Fibroblast of skin of right quadriceps (primary cell): ENCODE measurements around the gene CACNA2D1.
"Not testable (repeated sequence)": the region's sequence is repeated elsewhere in the genome, so short reads cannot be mapped to it uniquely, and the experiment has no call there.

Experiments used
- DNase-seq: peaks from one replicate; pipeline ENCODE4 v3.0.0-alpha.2; 2013

CACNA2D1 gene

DNA sequence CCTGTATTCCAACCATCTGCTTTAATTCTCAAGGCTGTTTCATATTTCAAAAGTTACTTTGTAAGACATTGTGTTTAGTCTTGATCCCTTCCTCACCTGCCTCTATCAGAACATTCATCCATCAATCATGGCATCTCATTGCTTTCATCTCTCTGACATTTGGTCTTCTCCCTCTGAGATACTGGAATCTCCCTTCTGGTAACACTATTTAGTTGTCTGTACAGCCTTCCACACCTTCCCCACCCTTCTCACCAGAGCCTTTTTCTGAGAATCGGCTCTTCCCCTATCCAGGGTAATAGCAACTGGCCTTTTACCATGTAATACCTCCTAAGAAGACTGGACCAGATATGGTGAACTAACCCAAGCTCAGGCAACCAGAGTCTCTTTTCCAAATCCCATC is 10.1 kb downstream of the CACNA2D1 start:
- no peak for DNase-seq

DNA sequence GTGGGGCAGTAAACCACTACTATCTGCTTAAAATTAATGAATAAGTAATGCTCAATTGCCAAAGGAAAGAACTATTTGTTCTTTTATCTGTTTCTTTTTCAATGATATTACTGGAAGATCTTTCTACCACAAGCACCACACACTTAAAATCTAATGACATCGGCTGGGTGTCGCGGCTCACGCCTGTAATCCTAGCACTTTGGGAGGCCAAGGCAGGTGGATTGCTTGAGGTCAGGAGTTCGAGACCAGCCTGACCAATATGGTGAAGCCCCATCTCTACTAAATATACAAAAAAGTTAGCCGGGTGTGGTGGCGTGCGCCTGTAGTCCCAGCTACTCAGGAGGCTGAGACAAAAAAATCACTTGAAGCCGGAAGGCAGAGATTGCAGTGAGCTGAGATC is 10.8 kb downstream of the CACNA2D1 start:
- DNase-seq, result not testable (repeated sequence)

DNA sequence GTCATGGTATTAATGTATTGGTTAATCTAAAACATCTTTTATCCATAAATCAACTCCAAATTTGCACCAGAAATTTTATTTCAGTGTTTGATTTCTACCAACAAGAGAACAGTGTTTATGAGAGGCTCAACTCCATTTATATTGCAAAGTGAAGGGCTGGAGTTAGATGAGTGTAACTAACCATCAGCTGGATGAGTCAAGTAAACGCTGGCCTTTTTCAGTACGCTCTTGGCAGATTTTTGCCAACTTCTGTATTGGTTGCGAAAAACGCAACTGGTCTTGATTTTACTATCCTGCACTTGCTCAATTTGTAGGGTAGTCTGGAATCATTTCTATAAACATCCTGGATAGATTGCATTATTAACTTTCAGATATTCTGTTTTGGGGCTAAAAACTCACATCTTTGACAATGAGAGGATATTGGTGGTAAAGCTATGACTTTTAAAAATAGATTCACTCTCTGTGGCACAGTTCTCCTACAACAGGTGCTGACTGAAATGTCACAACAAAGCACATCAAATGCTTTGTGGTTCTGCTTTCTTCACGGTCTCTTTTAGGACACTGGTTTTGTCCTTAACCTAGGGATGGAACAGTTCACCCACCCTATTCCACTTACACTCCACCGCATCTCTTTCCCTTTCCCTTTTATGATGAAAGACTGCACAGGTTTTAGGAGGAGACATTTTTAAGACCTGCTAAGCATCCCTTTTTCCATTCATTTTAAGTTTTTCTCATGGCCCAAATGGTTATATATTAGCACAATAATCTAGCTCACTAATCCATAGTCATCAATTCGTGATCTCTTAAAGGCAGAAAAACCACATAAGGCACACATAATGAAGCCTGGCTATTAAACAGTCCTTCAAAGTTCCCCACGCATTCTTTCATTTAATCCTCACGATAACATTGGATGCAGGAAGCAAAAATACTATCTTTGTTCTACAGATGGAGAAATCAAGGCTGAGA is 12.8 kb downstream of the CACNA2D1 start:
- DNase-seq, result peak; percentile 70

DNA sequence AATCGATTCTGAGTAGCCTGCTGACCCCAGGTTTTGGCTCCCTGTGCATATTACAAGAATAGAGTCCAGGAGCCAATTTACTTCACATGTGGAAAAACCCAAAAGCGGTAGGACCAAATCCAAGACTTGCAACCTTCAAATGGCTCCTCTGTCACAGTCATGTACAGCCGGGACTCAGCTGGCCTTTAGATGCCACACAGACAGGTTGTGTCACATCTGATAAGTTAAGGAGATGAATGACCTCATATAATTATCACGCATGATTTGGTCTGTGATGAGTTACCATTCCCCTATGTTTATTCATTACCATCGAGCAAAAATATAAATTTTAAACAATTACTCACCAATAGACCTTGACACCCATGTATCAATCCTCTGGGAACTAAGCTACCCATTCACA is 14.2 kb downstream of the CACNA2D1 start:
- DNase-seq, result no peak

DNA sequence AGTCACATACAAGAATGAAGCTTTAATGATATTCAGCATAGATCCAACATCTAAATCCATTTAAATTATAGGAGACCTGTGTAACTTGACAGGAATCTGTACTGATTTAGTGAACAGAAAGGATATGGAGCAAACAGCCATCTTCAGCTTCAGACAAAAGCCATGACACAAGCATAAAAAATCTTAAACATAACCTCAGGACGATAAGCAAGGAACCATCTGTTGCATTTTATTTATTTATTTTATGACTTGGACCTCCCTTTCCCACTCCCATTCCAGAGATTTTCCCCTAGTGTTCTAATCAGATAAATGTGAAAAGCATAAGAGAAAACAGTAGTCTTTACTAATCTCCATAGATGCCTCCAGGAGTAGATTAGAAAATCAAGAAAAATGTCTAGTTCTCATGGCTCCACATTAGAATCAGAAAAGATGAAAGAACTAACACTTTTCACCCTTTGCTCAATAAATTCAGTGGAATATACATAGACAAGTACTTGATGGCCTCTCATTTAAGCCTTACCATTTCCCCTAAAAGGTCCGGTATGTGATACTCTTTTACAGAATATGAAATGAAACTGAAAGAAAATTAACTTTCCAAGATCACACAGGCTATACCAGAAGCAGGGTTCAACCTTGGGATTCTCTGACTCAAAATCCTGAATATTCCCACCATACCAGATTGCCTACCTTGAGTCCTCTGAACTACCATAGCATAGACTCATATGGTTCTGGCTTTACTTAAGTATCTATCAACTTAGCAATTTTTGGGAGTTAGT is 15.2 kb downstream of the CACNA2D1 start:
- DNase-seq, result peak; percentile 83

DNA sequence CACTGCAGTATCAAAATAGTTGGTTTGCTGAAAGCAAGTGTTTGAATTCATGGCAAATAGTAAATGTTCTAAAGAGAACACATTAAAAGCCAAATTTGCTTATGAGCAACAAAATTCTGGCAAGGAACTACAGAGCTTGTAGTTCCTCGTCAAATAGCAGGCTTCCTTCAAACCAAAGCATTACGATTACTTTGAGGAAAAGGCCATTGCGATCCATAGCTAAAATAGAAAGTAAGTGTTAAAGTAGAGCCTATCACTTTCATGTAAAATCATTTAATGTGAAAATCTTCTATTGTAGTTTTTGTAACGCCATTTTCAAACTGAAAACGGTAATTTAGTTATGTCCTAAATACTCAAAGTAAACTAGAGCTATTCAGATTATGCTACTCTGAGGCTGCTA is 20.1 kb downstream of the CACNA2D1 start:
- DNase-seq, result no peak

DNA sequence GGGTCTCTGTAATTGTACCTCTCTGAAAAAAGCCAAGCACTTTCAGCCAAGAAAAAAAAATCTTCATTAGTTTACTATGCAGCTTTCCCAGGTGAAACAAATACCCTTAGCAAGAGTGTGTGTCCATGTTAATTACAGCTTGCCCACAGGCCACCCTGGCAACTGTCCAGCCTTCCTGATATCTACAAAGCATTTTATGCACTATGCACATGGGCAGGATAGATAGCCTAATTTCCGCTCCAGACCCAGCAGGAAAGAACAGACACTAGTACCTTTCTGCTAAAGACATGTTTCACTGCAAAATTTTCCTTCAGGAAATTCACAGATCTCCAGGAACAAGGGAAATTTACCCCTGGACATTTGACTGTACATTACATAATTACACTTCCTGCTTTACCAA is 24.4 kb downstream of the CACNA2D1 start:
- no peak for DNase-seq

DNA sequence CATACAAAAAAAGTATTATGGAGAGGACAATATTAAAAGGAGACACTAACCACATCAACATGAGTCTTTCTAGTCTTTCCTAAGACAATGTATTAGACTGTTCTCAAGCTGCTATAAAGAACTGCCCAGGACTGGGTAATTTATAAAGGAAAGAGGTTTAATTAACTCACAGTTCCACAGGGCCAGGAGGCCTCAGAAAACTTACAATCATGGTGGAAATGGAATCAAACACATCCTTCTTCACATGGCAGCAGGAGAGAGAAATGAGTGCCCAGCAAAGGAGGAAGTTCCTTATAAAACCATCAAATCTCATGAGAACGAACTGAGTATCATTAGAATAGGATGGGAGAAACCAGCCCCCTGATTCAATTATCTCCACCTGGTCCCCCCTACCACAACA is 25.7 kb downstream of the CACNA2D1 start:
- DNase-seq, result no peak

DNA sequence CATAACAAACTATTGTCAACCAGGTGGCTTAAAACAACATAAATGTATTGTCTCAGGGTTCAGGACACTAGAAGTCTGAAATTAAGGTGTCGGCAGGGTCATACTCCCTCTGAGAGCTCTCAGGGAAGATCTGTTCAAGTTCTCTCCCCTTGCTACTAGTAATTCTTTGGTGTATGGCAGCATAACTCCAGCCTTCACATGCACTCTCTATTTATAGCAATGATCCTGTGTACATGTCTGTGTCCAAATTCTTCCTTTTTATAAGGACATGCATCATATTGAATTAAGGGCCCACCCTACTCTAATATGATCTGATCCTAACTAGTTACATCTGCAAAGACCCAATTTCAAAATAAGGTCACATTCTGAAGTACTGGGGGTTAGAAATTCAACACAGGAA is 27.2 kb downstream of the CACNA2D1 start:
- DNase-seq, result no peak

DNA sequence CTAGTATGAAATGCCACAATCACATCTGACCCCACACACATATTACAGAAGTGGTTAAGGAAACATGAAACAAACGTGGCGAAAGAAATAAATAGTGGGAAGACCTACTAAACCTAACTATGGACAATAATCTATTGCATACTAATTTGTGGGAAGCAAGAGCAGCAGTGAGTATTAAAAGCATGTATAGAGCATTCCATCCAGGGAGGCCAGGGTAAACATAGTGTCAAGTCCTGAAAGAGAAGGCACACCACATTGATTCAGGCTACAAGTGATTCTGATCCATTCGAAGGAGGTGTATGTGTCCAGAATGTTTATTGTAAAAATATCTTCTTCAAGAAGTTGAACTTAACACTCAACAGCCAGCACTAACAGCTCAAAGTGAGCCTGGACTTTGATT is 29.2 kb downstream of the CACNA2D1 start:
- no peak for DNase-seq

DNA sequence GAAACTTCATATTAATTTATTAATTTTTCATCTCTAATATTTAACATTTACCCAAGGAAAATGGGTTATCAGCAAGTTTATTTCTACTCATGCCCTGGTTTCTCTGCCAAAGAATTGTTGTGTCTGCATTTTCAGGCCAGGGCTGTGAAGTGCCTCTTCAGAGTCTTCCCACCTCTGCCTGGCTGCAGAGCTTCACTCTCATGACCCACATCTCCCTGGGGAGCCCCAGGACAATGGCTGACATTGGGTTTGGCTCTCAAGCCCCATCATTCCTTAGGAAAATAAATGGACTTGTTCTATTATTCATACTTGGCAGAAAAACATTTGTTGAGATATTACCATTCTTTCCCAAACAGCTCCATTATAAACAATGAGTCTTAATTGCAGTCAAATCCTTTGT is 30.3 kb downstream of the CACNA2D1 start:
- DNase-seq, result no peak

DNA sequence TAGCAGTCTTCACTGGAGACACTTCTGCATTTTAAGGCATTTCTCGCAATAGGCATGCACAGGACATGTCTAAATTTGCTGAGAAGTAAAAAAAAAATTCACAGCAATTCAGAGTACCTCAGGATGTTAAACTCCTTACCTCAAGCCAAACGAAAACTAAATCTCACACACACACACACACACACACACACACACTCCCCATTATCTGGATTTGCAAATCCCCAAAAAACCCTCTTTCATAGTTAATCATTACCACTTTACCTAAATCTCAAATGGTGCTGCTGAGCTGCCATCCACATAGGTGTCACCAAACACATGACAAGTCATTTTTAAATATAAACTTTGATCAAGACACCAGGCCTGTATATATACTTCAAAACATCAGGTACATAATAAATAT is 31.8 kb downstream of the CACNA2D1 start:
- DNase-seq, result no peak

DNA sequence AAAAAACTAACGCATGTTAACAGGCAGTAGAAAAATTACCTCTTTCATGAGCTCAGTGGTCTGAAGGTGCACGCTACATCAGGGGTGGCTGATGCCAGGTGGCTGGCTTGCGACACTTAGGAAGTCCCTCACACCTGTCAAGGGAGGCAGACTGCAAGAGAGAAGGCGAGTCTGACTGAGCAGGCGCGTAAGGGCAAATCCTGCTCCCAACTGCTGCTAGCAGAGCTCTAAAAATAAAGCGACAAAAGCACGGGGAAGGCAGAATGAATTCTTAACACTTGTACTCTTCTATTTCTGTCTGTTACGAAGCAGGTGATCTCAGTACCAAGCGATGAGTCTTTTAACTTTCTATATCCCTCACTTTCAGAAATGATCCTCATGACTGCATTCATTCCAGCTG is 33.1 kb downstream of the CACNA2D1 start:
- no peak for DNase-seq

DNA sequence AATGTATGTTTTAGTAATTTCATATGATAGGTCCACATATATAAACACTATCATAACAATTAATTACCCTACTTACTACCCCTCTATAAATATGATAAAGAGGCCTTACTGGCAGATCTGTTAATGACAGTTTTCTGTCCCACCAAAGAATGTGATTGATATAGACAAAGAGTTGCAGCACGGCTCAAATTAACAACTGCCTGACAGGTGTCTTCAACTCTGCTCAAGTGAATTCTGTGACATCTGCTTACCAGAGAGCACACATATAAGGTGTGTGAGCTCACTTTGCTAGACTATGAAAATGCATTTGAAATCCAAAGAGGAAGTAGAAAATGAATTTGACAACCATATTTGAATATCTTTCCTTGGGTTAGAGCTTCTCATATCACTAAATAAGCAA is 36.6 kb downstream of the CACNA2D1 start:
- no peak for DNase-seq

DNA sequence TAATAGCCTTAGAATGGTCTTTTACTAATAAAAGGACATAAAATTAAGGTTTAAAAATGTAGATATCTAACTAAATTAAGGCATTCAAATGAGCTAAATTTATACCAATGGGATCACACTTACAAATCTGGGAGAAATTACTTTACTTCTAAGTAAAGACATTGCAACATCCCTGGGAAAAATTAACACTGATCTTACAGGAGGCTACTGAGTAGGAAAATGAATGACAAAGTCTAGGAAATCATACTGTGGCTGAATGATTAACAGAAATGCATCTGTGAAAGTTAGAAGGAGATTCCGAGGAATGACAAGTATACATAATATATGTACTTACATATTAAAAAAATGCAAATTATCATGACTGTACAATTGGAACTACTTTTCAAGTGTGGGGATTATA is 38.3 kb downstream of the CACNA2D1 start:
- no peak for DNase-seq

DNA sequence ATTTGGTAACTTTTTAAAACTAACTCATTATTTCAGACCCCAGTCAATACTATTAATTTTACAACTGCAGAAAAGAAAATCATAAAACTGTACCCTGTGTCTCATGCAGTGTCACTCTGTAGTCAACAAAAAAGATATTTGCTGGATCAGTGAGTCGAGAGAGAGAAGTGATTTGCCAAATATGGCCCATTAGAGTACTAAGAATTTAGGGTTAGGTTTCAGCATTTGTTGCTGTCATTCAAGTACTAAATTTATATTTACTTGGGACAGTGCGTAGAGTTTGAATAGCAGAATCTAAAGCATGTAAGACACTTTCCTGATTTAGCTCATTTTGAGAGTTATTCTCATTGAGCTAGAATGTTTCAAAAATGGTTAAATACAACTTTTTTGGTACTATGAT is 38.9 kb downstream of the CACNA2D1 start:
- no peak for DNase-seq

DNA sequence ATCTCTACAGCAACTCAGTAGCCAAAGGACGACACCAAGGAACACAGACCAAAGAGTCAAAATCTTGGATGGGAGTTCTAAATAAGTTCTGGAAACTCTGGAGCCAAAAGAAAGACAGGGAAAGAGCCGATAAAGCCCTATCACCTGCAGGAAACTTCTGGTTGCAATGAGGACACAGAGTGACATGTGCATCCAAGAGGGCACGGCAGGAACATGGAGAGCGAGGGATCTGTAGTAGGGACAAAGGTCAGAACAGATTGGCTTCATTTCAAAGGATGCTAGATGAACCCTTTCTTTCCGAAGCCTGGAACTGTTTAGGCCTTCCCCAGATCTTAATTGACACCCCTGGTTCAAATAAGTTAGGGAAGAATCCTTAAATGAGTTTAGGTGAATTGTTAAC is 39.5 kb downstream of the CACNA2D1 start:
- no peak for DNase-seq

DNA sequence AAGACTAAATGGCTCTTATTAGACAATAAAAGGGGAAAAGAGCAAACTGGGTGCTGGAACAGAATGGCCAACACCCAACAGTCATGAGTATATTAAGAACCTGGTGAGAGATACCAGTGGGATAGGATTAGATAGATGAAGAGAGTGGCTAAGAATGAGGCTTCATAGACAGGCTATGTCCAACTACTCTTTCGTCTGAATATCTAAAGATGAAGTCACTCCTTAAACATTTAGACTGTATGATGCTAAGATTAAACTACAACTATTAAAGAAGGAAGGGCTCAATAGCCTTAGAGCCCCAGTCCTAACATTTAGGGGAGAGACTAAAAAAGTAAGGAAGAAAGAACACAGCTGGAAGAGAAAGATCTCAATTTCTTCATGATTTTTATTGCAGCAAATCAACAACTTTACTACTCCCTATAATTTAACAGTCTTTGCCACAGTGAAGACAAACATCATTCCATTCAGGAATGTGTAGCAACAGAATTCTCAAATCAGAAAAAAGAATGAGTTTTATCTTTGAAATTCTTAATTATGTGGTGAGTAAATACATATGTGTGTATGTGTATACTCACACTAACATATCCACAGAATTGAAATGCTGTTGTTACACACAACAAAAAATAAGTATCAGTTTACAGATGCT is 45.6 kb downstream of the CACNA2D1 start:
- peak; percentile 3 for DNase-seq

DNA sequence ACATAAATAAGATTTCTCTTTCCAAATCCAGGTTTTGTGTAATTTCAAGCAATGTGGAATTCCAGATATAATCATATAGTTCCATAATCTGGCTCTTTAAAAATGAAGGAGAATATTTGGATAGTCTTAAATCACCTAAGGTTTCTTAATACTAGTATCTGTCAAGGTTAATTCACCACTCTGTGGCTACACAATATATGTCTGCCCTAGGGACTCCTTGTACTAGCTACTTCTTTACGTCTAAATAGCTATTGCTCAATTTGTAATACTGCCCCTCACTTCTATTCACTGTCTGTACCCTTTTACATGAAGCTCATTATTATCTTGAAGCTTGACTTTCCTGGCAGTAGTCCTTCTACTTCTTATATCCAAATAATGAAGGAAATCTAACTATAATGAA is 47.2 kb downstream of the CACNA2D1 start:
- no peak for DNase-seq

DNA sequence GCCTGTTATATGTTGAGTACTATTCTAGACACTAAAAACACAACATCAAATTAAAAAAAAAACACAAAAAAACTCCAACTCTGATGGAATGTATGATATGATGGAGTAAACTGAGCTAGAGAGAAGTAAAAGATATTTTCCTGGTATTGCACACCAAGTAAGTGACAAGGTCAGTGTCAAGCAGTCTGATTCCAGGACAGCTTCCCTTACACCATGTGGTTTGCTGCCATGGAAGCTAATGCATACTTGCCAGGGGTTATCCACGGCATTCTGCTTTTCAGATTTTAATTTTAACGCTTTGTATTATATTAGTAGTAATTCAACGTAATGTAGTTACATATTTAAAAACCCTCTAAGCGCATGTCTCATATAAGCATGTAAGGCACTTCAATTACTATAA is 48.4 kb downstream of the CACNA2D1 start:
- DNase-seq, result no peak

DNA sequence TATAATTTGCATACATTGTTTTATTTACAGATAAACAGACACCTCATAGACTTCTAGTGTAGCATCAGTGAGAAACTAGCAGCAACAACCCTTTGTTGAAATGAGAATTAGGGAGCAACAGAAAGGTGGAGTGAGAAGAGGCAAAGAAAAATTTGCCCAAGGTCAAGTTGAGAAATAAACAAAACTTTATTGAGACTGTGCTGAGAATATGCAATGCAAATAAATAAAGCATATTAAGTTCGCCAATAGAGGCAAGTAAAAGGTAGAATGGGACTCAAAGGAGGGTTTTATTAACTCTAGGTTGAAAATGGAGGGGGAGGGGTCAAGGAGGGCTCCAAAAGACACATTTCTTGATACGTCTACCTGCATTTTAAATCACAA is 49.7 kb downstream of the CACNA2D1 start:
- DNase-seq, result no peak

DNA sequence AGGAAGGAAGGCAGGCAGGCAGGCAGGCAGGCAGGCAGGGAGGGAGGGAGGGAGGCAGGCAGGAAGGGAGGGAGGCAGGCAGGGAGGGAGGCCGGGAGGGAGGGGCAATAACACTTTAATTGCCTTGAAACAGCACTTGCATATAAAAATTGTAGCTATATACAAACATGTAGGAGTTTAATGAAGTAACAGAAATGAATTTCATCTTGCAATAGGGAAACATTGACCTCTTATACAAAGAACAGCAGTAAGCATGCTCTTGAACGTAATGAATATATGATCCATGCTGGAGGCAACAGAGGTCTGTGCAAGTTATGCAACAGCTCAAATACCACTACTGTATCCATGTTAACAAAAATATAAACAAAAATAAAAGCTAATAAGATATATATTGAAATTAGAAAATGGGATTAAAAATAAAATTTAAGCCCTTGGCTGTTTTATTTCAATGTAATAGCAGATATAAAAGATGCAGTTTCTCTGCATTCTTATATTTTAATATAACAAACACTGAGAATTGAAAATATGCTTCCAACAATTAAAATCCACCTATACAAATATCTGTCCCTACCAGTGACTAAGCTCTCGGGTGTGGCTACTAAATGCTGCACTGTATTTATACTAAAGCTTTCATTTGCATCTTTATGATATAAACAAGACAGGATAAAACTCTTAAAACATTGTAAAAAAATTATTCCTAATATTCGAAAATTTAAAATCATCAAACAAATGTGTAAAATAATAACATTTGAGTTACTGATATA is 50.3 kb downstream of the CACNA2D1 start:
- DNase-seq, result no peak

DNA sequence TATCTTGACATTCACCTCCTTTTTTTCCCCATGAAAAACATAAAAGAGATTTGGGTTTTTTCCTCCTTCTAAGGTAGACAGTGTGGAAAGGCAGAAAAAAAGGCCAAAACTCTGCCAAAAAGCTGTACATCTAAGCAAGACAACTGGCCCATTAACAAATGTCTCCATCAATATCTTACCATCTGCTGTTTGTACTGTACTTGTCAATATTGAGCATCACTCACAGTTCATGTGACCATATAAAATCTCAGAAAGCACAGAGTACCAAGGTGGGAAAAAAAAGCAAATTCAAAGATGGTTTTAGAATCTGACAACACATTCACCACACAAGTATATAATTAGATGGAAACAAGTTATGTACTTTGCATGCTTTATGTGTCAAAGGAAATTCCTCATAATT is 52.6 kb downstream of the CACNA2D1 start:
- no peak for DNase-seq
